ENCODE results near the gene KBTBD12.

KBTBD12 gene

DNA sequence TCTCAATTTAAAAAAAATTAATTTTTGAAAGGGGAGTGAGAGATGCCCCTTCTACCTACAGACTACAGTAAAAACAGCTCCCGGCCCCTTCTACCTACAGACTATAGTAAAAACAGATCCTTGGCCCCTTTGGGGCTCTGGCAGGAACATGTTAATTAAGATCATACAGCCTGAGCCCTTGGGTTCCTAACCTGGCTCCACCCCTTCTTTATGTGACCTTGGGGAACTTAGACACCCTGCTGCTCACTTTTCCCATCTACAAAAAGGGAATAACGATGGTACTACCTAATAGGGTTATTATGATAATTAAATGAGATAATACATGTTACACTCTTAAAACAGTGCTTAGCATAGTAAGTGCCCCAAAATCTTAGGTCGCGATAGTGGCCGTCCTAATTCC is 77.1 kb downstream of the KBTBD12 start:
- TF ChIP-seq, protein P1, sequence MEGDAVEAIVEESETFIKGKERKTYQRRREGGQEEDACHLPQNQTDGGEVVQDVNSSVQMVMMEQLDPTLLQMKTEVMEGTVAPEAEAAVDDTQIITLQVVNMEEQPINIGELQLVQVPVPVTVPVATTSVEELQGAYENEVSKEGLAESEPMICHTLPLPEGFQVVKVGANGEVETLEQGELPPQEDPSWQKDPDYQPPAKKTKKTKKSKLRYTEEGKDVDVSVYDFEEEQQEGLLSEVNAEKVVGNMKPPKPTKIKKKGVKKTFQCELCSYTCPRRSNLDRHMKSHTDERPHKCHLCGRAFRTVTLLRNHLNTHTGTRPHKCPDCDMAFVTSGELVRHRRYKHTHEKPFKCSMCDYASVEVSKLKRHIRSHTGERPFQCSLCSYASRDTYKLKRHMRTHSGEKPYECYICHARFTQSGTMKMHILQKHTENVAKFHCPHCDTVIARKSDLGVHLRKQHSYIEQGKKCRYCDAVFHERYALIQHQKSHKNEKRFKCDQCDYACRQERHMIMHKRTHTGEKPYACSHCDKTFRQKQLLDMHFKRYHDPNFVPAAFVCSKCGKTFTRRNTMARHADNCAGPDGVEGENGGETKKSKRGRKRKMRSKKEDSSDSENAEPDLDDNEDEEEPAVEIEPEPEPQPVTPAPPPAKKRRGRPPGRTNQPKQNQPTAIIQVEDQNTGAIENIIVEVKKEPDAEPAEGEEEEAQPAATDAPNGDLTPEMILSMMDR (IDR thresholded peaks at IDR 0.05), result no peak
- no peak for DNase-seq
- H3K27me3 ChIP-seq, result no peaks in the 10 kb centered on the region
- no peak overlapping the region for H3K4me3 ChIP-seq
- H3K9me3 ChIP-seq, result no peaks in the 10 kb centered on the region
- intact Hi-C loops (cut with DNase I; ENCODE audit: low total_unique reads), result no loop called here
- H3K36me3 ChIP-seq, result no peaks in the 10 kb centered on the region
- no peaks in the 10 kb centered on the region for H3K4me1 ChIP-seq
- H3K27ac ChIP-seq, result no peak overlapping the region

DNA sequence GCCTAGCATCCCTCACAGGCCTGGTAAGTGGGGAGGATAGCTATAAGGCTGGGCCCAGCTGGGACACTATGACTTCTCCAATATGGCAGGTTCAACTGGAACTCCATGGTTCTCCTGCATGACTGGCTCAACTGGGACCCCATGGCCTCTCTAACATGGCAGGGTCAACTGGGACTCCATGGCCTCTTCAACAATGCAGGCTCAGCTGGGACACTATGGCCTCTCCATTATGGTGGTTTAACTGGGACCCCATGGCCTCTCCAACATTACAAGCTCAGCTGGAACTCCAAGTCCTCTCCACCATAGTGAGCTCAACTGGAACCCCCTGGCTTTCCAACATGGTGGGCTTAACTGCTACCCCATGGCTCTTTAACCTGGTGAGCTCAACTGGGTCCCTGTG is 79.0 kb downstream of the KBTBD12 start:
- no peaks in the 10 kb centered on the region for H3K27me3 ChIP-seq
- intact Hi-C loops (cut with DNase I; ENCODE audit: low total_unique reads), result no loop called here
- H3K4me3 ChIP-seq, result no peak overlapping the region
- TF ChIP-seq, protein P1 (IDR thresholded peaks at IDR 0.05), result no peak
- no peaks in the 10 kb centered on the region for H3K36me3 ChIP-seq
- no peak for DNase-seq
- H3K27ac ChIP-seq, result no peak overlapping the region
- H3K4me1 ChIP-seq, result no peaks in the 10 kb centered on the region
- no peaks in the 10 kb centered on the region for H3K9me3 ChIP-seq

DNA sequence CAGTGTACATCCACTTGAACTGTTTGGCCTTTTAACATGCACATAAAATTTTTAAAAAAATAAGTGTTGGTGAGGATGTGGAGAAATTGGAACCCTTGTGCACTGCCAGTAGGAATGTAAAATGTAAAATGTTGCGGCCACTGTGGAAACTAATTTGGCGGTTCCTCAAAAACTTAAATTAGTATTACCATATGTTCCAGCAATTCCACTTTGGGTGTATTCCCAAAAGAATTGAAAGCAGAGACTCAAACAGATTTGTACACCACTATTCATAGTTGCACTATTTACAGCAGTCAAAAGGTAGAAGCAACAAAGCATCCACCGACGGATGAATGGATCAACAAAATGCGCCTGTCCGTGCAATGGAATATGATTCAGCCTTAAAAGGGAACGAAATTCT is 82.0 kb downstream of the KBTBD12 start:
- no peaks in the 10 kb centered on the region for H3K4me1 ChIP-seq
- TF ChIP-seq, protein P1 (IDR thresholded peaks at IDR 0.05), result no peak
- no peak overlapping the region for H3K4me3 ChIP-seq
- H3K36me3 ChIP-seq, result no peaks in the 10 kb centered on the region
- no peaks in the 10 kb centered on the region for H3K9me3 ChIP-seq
- H3K27ac ChIP-seq, result no peak overlapping the region
- no peaks in the 10 kb centered on the region for H3K27me3 ChIP-seq
- intact Hi-C loops (cut with DNase I; ENCODE audit: low total_unique reads), result no loop called here
- no peak for DNase-seq

DNA sequence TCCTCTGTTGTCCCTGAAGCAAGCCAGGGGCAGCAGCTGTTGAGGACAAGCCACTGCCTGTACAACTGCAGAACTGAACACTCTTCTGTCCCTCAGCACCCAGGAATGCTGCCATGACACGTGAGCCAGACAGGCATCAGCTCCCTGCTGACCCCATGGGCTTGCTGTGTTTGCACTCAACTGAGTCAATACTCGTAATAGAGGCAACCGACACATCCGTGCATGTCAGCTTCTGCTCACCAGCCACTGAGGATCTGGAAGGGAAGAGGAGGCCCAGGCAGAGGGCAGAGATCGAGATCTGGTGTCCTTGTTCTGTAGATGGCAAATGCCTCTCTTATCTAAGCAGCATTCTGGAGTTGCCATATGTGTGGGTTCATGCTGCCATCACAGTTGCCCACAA is 82.9 kb downstream of the KBTBD12 start:
- H3K36me3 ChIP-seq, result no peaks in the 10 kb centered on the region
- H3K9me3 ChIP-seq, result no peaks in the 10 kb centered on the region
- TF ChIP-seq, protein P1 (IDR thresholded peaks at IDR 0.05), result no peak
- H3K27me3 ChIP-seq, result no peaks in the 10 kb centered on the region
- no peak overlapping the region for H3K4me3 ChIP-seq
- no peaks in the 10 kb centered on the region for H3K4me1 ChIP-seq
- DNase-seq, result no peak
- intact Hi-C loops (cut with DNase I; ENCODE audit: low total_unique reads), result no loop called here
- no peak overlapping the region for H3K27ac ChIP-seq

DNA sequence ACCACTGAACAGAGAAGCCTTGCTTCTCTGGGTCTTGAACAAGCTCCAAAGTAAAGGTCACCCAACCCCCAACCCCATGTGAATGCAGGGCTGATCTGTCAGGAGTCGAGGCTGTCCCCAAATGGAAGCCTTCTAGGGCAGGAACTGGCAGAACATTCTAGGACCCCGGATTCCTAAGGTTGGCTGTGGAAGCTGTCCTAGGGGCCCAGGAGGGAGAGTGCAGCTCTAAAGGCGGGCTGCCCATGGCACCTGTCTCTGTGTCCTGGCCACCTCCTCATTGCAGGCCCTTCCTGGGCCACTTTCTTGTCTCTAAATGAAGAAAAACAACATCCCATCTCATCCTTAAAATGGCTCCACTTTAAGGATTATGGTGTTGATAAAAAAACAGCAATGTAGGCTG is 83.6 kb downstream of the KBTBD12 start:
- no peak for DNase-seq
- Histone ChIP-seq H3K4me1 (no peaks in the 10 kb centered on the region), H3K27ac (no peak overlapping the region), H3K4me3 (no peak overlapping the region), H3K9me3 (no peaks in the 10 kb centered on the region), H3K27me3 (no peaks in the 10 kb centered on the region), H3K36me3 (no peaks in the 10 kb centered on the region)
- TF ChIP-seq, protein P1 (IDR thresholded peaks at IDR 0.05), result no peak
- intact Hi-C loops (cut with DNase I; ENCODE audit: low total_unique reads), result no loop called here

DNA sequence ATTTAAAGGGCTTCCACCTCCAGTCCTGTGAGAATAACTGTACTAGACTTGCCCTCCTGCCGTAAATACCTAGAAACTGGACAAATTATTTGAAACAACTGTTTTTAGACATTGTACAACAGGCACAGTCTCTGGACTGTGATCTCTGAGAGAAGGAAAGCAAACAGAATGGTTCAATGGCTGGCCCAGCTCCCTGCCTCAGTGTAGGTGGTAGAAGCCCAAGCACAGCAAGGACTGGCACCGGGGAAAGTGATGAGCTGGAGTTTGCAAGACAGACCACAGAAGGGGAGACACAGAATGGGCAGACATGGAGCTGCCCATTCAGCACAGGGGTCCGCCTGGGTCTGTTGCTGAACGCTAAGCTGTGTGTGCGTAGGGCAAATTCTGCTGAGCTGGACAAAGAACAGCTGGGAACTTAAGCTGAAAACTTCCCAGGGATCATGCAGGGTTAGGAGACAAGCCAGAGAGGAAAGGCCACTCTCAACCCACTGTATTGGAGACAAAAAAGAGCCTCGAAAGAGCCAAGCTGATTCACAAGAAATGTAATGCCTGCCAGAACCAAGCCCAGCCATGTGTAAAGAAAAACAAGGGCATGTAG is 84.6 kb downstream of the KBTBD12 start:
- DNase-seq, result no peak
- Histone ChIP-seq H3K4me1 (no peaks in the 10 kb centered on the region), H3K36me3 (no peaks in the 10 kb centered on the region), H3K27me3 (no peaks in the 10 kb centered on the region), H3K4me3 (no peak overlapping the region), H3K9me3 (no peaks in the 10 kb centered on the region), H3K27ac (no peak overlapping the region)
- intact Hi-C loops (cut with DNase I; ENCODE audit: low total_unique reads), result no loop called here
- TF ChIP-seq, protein P1 (IDR thresholded peaks at IDR 0.05), result no peak
